Measurements from ENCODE around the gene MECR.

MECR gene

DNA sequence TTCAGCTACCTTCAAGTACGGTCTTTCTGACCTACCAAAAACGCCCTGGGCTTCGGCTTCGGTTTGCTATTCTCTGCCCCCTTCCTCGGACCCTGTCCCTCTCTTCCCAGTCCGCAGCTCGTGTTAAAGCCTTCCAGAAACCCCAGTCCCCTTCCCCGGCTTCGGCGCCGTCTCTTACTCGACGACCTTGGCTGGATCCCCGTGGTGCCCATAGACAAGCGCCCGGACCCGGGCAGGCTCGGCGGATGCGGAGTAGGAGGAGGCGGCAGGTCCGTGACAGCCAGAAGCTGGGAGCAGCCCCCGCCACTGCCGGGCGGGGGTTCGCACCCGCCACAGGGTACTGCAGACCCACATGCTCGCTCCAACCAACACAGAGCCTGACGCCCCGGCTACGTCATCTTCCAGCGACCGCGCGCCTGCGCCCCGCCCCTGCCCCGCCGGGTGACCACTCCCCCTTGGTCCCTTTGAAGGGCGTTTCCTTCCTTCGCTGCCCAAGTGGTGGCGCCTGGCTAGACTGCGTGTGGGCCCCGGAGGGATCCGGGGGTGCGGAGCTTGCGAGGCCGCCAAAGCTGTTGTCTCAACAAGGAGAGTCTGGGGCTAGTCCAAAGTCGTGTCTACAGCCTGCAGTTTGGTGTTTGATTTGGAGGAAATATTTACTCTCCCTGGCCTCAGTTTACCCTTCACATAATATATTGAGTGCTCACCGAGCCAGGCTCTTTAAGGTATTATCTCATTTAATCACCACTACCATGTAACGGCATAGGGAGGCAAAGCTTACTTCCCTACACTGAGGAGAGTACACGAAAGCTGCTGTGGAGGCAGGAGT lies at the start of gene MECR:
TSS of gene MECR (minus strand) at position 382 of the 826 bp plus-strand sequence. CDS start at position 354, 28 bp downstream.
- peak; percentile 94 for DNase-seq (ENCODE audit: low spot score)

GRCh38 chr1:29279951-29280391 lies 49.2 kb upstream of the MECR start:
- no peak for DNase-seq (ENCODE audit: low spot score)

GRCh38 chr1:29279406-29279805 lies 48.7 kb upstream of the MECR start:
- no peak for DNase-seq (ENCODE audit: low spot score)

DNA sequence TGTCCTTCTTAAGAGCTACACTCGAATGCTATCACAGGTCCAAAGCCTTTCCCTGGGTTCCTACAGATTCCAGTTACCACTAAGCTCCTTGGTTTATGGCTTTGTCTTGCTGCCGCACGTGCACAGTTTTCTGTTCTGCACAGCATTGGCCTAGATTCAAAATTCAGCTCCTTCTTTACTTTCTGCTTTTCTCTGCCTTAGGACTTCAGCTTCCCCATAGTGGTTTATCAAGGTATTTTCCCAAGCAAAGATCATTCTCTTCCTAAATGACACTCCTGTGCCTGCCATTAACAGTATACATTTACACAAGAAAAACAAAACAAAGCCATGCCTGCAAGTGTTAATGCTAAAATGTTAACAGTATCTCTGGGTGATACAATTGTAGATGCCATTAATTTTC lies 47.4 kb upstream of the MECR start:
- no peak for DNase-seq (ENCODE audit: low spot score)

GRCh38 chr1:29275435-29275834 lies 44.7 kb upstream of the MECR start:
- DNase-seq (ENCODE audit: low spot score) = no peak

- DNase-seq (ENCODE audit: low spot score) = no peak
Measured at GRCh38 chr1:29272147-29272907, 41.6 kb upstream of the MECR start.

DNA sequence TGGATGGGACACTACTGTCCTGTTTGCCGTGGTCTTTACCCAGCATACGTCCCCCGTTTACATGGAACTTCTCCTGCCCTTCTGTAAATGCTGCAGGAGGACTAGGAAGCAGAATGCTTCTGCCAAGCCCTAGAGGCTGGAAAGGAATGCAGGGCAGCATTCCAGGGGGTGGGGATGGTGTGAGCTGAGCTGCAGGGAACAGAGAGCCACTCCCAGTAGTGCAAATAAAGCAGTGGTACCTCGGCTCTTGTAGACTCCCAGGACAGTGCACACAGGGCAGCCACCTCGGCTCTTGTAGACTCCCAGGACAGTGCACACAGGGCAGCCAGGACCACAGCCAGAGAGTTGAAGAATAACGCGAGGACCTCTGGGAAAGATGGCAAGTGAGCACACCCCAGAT lies 41.0 kb upstream of the MECR start:
- DNase-seq (ENCODE audit: low spot score) = no peak

GRCh38 chr1:29270929-29271521 lies 40.3 kb upstream of the MECR start:
- no peak for DNase-seq (ENCODE audit: low spot score)

GRCh38 chr1:29269382-29269781 lies 38.6 kb upstream of the MECR start:
- DNase-seq (ENCODE audit: low spot score) = no peak

GRCh38 chr1:29267321-29268070 lies 36.8 kb upstream of the MECR start:
- no peak for DNase-seq (ENCODE audit: low spot score)

- DNase-seq (ENCODE audit: low spot score) = no peak
Measured at GRCh38 chr1:29266912-29267311, 36.2 kb upstream of the MECR start.

- no peak for DNase-seq (ENCODE audit: low spot score)
Measured at GRCh38 chr1:29264773-29265389, 34.1 kb upstream of the MECR start.

GRCh38 chr1:29260531-29260930 lies 29.8 kb upstream of the MECR start:
- DNase-seq (ENCODE audit: low spot score) = no peak

- DNase-seq (ENCODE audit: low spot score) = peak; percentile 9
Measured at GRCh38 chr1:29259802-29260441, 29.2 kb upstream of the MECR start.

GRCh38 chr1:29258976-29259801 lies 28.5 kb upstream of the MECR start:
- DNase-seq (ENCODE audit: low spot score) = no peak

- no peak for DNase-seq (ENCODE audit: low spot score)
Measured at GRCh38 chr1:29258189-29258975, 27.6 kb upstream of the MECR start.

DNA sequence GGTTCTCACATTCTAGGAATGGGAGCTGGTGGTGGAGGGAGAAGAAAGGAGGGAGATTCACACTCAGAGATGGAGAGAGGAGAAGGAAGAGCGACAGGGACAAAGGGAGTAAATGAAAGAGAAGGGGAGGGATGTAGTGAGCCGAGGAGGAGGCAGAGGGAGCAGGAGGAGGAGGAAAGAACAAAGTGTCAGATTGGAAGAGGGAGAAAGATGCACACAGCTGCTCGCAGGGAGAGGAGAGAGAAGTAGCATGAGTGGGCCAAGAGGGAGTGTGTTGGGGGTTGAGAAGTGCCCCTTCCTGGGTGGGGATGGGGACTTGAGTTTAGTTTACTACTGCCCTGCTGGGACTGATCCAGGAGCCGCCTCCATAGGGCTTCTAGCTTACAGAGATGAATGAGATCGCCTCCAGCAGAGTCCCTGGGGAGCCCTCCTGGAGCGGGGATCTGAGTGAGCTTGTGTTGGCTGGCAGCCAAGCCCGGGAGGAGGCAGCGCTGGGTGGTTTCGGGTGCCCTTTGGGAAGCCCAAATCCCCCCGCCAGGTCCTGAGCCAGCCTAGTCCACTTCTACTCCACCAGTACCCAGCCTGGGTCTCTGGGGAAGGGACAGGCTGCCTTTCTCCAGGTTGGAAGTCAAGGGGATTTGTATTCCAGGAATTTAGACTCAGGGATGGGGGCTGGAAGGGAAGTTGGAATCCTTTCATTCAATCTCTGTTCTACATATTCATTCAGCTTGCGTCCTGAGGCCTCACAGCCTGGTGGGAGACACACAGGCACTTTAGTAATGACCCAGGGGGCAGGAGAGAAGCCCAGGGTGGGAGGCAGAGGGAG lies 26.5 kb upstream of the MECR start:
- DNase-seq (ENCODE audit: low spot score) = no peak

- DNase-seq (ENCODE audit: low spot score) = no peak
Measured at GRCh38 chr1:29256394-29256793, 25.7 kb upstream of the MECR start.

All from CD4-positive, alpha-beta T cell treated with Interleukin-2 at 100 ng/mL for 4 hours (primary cell).